ENCODE results near the gene CCHCR1.
A peak's percentile ranks its signal among the peaks of the same experiment; 100 is the strongest.

Gene CCHCR1

DNA sequence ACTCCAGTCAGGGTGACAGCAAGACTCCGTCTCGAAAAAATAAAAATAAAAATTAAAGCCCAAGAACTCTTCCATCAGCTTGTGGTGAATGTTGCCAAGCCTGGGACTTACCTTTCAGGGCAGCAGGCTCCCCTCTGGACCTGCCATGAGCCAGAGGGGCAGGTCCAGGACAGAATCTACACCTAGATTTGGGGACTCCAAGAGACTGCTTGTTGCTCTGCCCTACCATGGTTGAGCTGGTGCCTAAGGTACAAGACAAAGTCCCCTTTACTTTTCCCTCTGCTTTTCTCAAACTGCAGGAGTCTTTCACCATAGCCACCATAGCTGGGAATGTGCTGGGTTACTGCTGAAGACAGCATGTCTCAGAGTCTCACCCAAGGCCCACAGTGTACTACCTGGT, 54.5 kb downstream of the CCHCR1 start:
- no peak for DNase-seq (ENCODE audit: low spot score)

DNA sequence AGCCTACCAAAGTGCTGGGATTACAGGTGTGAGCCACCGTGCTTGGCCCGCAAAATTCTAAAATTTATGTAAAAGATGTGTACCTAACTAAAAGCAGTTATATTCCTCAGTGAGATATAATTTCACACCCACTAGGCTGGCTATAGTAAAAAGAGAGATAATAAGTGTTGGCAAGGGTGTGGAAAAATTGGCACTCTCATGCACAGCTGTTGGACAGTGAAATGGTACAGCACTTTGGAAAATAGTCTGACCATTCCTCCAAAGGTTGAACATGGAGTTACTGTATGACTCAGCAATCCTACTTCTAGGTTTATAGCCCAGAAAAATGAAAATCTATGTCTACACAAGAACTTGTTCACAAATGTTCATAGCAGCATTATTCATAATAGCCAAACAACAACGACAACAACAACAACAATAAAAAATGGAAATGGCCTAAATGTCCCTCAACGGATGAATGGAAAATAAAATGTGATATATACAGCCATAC, 59.1 kb downstream of the CCHCR1 start:
- no peak for DNase-seq (ENCODE audit: low spot score)

DNA sequence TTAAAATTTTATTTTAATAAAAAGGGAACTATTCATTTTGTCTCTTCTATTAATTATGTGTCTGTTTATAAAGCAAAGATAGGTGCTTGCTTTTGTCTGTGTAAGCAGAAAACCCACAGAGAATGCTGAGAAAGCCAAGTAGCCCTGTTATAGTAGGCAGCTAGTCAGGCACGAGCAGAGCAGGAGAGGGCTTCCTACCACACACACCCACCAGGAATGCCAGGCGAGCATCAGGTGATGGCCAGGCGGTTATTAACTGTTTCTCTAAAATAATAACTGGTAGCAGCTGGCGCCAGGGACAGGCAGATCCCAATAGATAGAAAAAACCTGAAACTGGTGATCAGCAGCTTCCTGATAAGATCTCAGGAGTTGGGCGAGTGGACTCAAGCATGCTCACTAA, 60.9 kb downstream of the CCHCR1 start:
- no peak for DNase-seq (ENCODE audit: low spot score)

DNA sequence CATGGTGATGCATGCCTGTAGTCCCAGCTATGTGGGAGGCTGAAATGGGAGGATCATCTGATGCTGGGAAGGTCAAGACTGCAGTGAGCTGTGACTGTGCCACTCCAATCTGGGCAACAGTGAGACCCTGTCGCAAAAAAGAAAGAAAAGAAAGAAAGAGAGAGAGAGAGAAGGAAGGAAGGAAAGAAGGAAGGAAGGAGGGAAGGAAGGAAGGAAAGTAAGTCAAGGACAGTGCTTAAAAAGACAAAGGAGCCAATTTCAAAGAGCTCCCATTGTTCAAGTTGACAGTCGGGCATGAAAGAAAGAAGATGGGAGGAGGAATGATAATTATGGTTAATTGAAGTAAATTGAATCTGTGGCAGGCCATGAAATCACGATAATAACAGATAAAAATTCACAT, 61.4 kb downstream of the CCHCR1 start:
- DNase-seq (ENCODE audit: low spot score), result no peak

DNA sequence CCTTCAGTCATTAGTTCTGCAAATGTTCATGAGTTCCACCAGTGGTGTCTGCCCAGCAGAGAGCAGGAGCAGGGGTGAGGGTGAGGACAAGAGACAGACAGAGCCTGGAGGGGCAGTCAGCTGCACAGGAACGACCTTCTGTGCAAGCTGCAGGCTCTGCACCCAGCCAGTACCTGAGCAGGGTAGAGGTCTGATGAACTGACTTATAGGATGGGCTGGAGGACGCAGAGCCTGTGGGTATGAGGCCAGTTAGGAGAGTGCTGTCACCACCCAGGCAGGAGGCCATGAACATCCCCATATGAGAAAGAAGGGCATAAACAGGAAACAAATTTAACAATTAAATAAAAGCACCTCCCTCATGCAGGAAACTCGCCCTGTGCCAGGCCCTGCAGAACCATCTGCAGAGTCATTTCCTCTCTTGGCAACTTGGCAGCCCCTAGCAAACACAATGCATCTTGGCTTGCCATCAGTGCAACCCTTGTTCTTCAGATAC, 63.2 kb downstream of the CCHCR1 start:
- peak; percentile 61 for DNase-seq (ENCODE audit: low spot score)

DNA sequence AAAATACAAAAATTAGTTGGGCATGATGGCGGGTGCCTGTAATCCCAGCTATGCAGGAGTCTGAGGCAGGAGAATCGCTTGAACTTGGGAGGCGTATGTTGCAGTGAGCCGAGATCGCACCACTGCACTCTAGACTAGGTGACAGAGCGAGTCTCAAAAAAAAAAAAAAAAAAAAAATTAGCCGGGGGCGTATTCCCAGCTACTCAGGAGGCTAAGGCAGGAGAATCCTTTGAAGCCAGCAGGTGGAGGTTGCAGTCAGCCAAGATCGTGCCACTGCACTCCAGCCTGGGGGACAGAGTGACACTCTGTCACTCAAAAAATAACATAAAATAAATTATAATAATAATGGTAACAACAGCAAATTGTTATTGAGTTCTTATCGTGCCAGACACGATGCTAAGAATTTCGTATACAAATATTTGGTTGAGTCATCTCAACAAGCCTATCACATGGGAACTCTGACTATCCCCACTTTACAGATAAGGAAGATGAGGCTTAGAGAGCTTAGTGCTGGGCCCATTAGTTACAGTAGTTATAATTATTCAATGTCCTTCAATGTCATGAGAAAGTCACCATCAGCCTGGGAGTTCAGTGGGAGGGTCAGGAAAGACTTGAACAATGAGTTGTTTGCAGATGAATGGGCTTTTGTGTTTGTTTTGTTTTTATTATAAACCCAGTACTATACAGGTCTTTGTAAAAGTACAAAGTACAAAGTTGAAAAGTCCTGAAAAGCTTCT, 64.7 kb downstream of the CCHCR1 start:
- DNase-seq (ENCODE audit: low spot score), result no peak
